DND-41 (cell line): ENCODE results near the gene RNF43.

Experiments used
- ATAC-seq: fragments of 200-7000 bp; cut with Tn5 transposase; 3 replicates; pipeline ENCODE4 v1.9.1; 2021; ENCODE audit warnings: low read depth; ENCODE audit not compliant: insufficient read depth
- DNase-seq: peaks from one replicate; pipeline ENCODE4 v3.0.0-alpha.2; 2020
- H2AFZ ChIP-seq: 2 replicates; pipeline ENCODE4 v1.6.0; 2012; ENCODE audit warnings: low read depth, low read length
- H3K27ac ChIP-seq: 2 replicates; pipeline ENCODE4 v1.5.1; 2012; ENCODE audit warnings: low read length, inconsistent platforms
- H3K27me3 ChIP-seq: fragments of 200-600 bp; sonication (generic); 2 replicates; pipeline ENCODE4 v1.6.0; 2012; ENCODE audit warnings: low read length, mild to moderate bottlenecking, inconsistent platforms; ENCODE audit not compliant: insufficient read depth, poor library complexity
- H3K36me3 ChIP-seq: 2 replicates; pipeline ENCODE4 v1.5.1; 2012; ENCODE audit warnings: low read length, inconsistent platforms; ENCODE audit not compliant: insufficient read depth
- H3K4me1 ChIP-seq: 2 replicates; pipeline ENCODE4 v1.5.1; 2012; ENCODE audit warnings: mild to moderate bottlenecking, low read length; ENCODE audit not compliant: insufficient read depth
- H3K4me2 ChIP-seq: 2 replicates; pipeline ENCODE4 v1.6.0; 2012; ENCODE audit warnings: mild to moderate bottlenecking, moderate library complexity, low read length, inconsistent platforms; ENCODE audit not compliant: insufficient read depth
- H3K4me3 ChIP-seq, 2 experiments: fragments of 200-600 bp in 1 of 2; shearing (Covaris generic) in 1 of 2; 2 replicates each; pipeline ENCODE4 v1.5.1; 2012 to 2016; ENCODE audit warnings: inconsistent platforms in 2 of 2, low read length in 2 of 2, mild to moderate bottlenecking in 2 of 2, low read depth in 1 of 2, moderate library complexity in 1 of 2
- H3K79me2 ChIP-seq: 2 replicates; pipeline ENCODE4 v1.6.0; 2012; ENCODE audit warnings: low read length, inconsistent platforms; ENCODE audit not compliant: insufficient read depth
- H3K9ac ChIP-seq: 2 replicates; pipeline ENCODE4 v1.6.0; 2012; ENCODE audit warnings: low read depth, mild to moderate bottlenecking, inconsistent platforms, low read length, moderate library complexity
- H3K9me3 ChIP-seq: 2 replicates; pipeline ENCODE4 v1.5.1; 2012; ENCODE audit warnings: low read length, moderate library complexity, mild to moderate bottlenecking, inconsistent platforms; ENCODE audit not compliant: insufficient read depth, severe bottlenecking
- H4K20me1 ChIP-seq: 2 replicates; pipeline ENCODE4 v1.6.0; 2012; ENCODE audit warnings: low read length; ENCODE audit not compliant: insufficient read depth
- CTCF ChIP-seq: IDR thresholded peaks from 2 replicates; pipeline ENCODE4 v1.5.1; 2012; ENCODE audit warnings: borderline replicate concordance, low read length, moderate library complexity, mild to moderate bottlenecking; ENCODE audit not compliant: poor library complexity, severe bottlenecking; ENCODE audit errors: extremely low read depth
- EZH2 ChIP-seq: IDR thresholded peaks from 3 replicates; pipeline ENCODE4 v1.6.1; 2012; ENCODE audit warnings: borderline replicate concordance, low read depth, mild to moderate bottlenecking, moderate library complexity, low read length, inconsistent platforms; ENCODE audit not compliant: severe bottlenecking

The RNF43 gene

GRCh38 chr17:58436245-58436644 is 18.9 kb upstream of the RNF43 start:
- no peak for DNase-seq
- no peaks in the 10 kb centered on the region for H3K4me1 ChIP-seq
- no peak for ATAC-seq
- H3K9ac ChIP-seq: no peak overlapping the region
- no peaks in the 10 kb centered on the region; the same call in 1 of the 2 replicates for H4K20me1 ChIP-seq
- H2AFZ ChIP-seq: no peak overlapping the region
- no peaks in the 10 kb centered on the region for H3K9me3 ChIP-seq
- TF ChIP-seq CTCF: no peak
- TF ChIP-seq EZH2: no peak
- no peak overlapping the region for H3K27ac ChIP-seq
- H3K4me2 ChIP-seq: no peak overlapping the region
- no peaks in the 10 kb centered on the region for H3K36me3 ChIP-seq
- peaks cover 35% of the 10 kb centered on the region for H3K27me3 ChIP-seq
- H3K79me2 ChIP-seq: no peaks in the 10 kb centered on the region
- no peak overlapping the region for H3K4me3 ChIP-seq

- Histone ChIP-seq H3K27ac (no peak overlapping the region), H3K79me2 (no peaks in the 10 kb centered on the region), H3K4me2 (no peak overlapping the region), H3K36me3 (no peaks in the 10 kb centered on the region), H3K9me3 (no peaks in the 10 kb centered on the region), H3K27me3 (peaks cover 22% of the 10 kb centered on the region), H4K20me1 (no peaks in the 10 kb centered on the region; the same call in 1 of the 2 replicates), H3K9ac (no peak overlapping the region), H3K4me3 (no peak overlapping the region), H3K4me1 (no peaks in the 10 kb centered on the region), H2AFZ (no peak overlapping the region)
- no peak for DNase-seq
- TF ChIP-seq CTCF (no peak), EZH2 (no peak)
- ATAC-seq: no peak
Measured at GRCh38 chr17:58432806-58433573, 15.7 kb upstream of the RNF43 start.

- DNase-seq (no peak), ATAC-seq (no peak)
- no peak overlapping the region for H2AFZ ChIP-seq
- H3K9me3 ChIP-seq: no peaks in the 10 kb centered on the region
- TF ChIP-seq CTCF (no peak), EZH2 (no peak)
- H4K20me1 ChIP-seq: no peaks in the 10 kb centered on the region; the same call in 1 of the 2 replicates
- H3K27me3 ChIP-seq: peaks cover 11% of the 10 kb centered on the region
- H3K27ac ChIP-seq: no peak overlapping the region
- no peak overlapping the region for H3K9ac ChIP-seq
- H3K36me3 ChIP-seq: no peaks in the 10 kb centered on the region
- H3K4me2 ChIP-seq: no peak overlapping the region
- no peaks in the 10 kb centered on the region for H3K79me2 ChIP-seq
- H3K4me1 ChIP-seq: no peaks in the 10 kb centered on the region
- no peak overlapping the region for H3K4me3 ChIP-seq
Measured at GRCh38 chr17:58427807-58428206, 10.5 kb upstream of the RNF43 start.

GRCh38 chr17:58421711-58422110 is 4.4 kb upstream of the RNF43 start:
- peaks cover 17% of the 10 kb centered on the region for H3K27me3 ChIP-seq
- H3K79me2 ChIP-seq: no peaks in the 10 kb centered on the region
- H3K27ac ChIP-seq: no peak overlapping the region
- H3K9me3 ChIP-seq: no peaks in the 10 kb centered on the region
- H3K4me1 ChIP-seq: peaks cover 10% of the 10 kb centered on the region
- no peak overlapping the region for H2AFZ ChIP-seq
- H4K20me1 ChIP-seq: no peaks in the 10 kb centered on the region
- H3K9ac ChIP-seq: no peak overlapping the region
- no peak for DNase-seq
- TF ChIP-seq CTCF (no peak), EZH2 (no peak)
- no peak overlapping the region for H3K4me3 ChIP-seq
- no peak for ATAC-seq
- no peak overlapping the region for H3K4me2 ChIP-seq
- no peaks in the 10 kb centered on the region for H3K36me3 ChIP-seq
